Endothelial cell (in vitro differentiated cells): ENCODE results near the gene PRKCA. TPM values are rescaled to one million over a fixed set of nuclear protein-coding genes. Genes with fewer than 3 reads are reported as not detected.

Source experiments
- DNase-seq: peaks from one replicate; pipeline ENCODE4 v3.0.0; 2021; ENCODE audit warnings: low spot score
- H3K27ac Mint-ChIP-seq: one replicate; pipeline ENCODE4 v1.8.0; 2021; ENCODE audit warnings: mixed read lengths, inconsistent platforms; ENCODE audit not compliant: unreplicated experiment
- H3K27me3 Mint-ChIP-seq: one replicate; pipeline ENCODE4 v1.8.0; 2021; ENCODE audit warnings: mild to moderate bottlenecking, moderate library complexity, mixed read lengths, inconsistent platforms; ENCODE audit not compliant: unreplicated experiment
- H3K36me3 Mint-ChIP-seq: one replicate; pipeline ENCODE4 v1.8.0; 2021; ENCODE audit warnings: mild to moderate bottlenecking, low read depth, mixed read lengths, inconsistent platforms; ENCODE audit not compliant: unreplicated experiment
- H3K4me1 Mint-ChIP-seq: one replicate; pipeline ENCODE4 v1.8.0; 2021; ENCODE audit warnings: mild to moderate bottlenecking, mixed read lengths, inconsistent platforms; ENCODE audit not compliant: unreplicated experiment
- H3K4me3 Mint-ChIP-seq: one replicate; pipeline ENCODE4 v1.8.0; 2021; ENCODE audit warnings: mild to moderate bottlenecking, mixed read lengths, inconsistent platforms; ENCODE audit not compliant: unreplicated experiment
- H3K9me3 Mint-ChIP-seq: one replicate; pipeline ENCODE4 v1.8.0; 2021; ENCODE audit warnings: mixed read lengths, inconsistent platforms; ENCODE audit not compliant: unreplicated experiment
- CTCF ChIP-seq: fragments of 200-600 bp; sonication (generic); IDR thresholded peaks from one replicate; pipeline ENCODE4 v1.5.0; 2021; ENCODE audit warnings: antibody characterized with exemption; ENCODE audit not compliant: unreplicated experiment
- total RNA-seq: library from RNA; stranded (reverse); fragmentation: NEBNext Ultra II Directional; extraction: Animal tissue kit (Norgen Biotek cat#: 25700); gene quantifications from one replicate; pipeline ENCODE4 v1.2.1, GENCODE V29; 2021; ENCODE audit not compliant: unreplicated experiment

The PRKCA gene
- total RNA-seq, 1 donor from 2014 or later = 2.1 TPM

- no peaks in the 10 kb centered on the region for H3K36me3 Mint-ChIP-seq
- no peaks in the 10 kb centered on the region for H3K27me3 Mint-ChIP-seq
- no peak overlapping the region for H3K4me3 Mint-ChIP-seq
- no peak for TF ChIP-seq CTCF
- DNase-seq = no peak
- peaks cover 33% of the 10 kb centered on the region for H3K4me1 Mint-ChIP-seq
- H3K27ac Mint-ChIP-seq = no peak overlapping the region
- no peaks in the 10 kb centered on the region for H3K9me3 Mint-ChIP-seq
These were observed 389.9 kb downstream of the PRKCA start for GRCh38 chr17:66692421-66692690.

DNA sequence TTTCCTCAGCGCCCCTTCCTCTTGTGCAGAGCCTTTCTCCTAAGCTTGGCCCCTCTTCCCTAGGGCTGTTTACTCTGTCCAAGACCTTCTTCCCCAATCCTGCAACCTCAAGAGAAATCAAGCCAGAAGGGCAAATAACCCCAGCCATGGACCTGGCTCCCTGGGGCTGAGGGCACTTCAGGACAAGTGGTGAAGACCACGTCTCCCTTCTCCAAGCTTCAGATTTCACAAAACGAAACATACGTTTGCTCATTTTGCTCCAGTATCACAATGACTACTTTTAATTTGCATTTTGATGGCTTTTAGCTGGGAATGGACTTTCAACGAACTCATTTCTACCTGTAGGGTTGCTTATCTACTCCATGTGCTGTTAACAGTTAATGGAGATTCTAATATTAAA is 392.7 kb downstream of the PRKCA start:
- Mint-ChIP-seq H3K9me3 (no peaks in the 10 kb centered on the region), H3K27ac (no peak overlapping the region), H3K27me3 (no peaks in the 10 kb centered on the region)

DNA sequence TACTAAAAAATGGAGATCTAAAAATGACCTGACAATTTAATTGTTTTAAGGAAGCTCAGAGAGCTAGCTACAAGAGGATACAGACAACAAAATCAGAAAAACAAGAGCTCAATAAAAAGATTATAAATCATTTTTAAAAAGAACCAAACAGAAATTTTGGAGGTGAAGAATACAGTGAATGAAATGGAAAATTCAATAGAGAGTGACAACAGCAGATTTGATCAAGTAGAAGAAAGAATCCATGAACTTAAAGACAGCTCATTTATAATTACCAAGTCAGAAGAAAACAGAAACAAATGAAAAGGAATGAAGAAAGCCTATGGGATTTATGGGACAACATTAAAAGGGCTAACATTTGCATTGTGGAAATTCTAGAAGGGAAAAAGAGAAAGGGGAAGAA is 395.9 kb downstream of the PRKCA start:
- no peak for TF ChIP-seq CTCF
- Mint-ChIP-seq H3K36me3 (no peaks in the 10 kb centered on the region), H3K27ac (no peak overlapping the region)

More for the DNA sequence above, 392.7 kb downstream of the PRKCA start:
- DNase-seq = no peak
- no peak for TF ChIP-seq CTCF
- Mint-ChIP-seq H3K36me3 (no peaks in the 10 kb centered on the region), H3K4me3 (no peak overlapping the region), H3K4me1 (peaks cover 24% of the 10 kb centered on the region)

DNA sequence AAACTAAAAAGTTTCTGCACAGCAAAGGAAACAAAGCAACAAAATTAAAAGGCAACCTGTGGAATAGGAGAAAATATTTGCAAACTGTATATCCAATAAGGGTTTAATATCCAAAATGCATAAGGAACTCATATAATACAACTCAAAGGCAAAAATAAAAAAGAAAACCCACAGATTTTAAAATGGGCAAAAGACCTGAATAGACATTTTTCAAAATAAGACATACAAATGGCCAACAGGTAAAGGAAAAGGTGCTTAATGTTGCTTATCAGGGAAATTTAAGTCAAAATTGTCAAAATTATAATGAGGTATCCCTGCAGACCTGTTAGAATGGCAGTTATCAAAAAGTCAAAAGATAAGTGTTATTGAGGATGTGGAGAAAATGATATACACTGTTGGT is 399.0 kb downstream of the PRKCA start:
- no peak for TF ChIP-seq CTCF
- Mint-ChIP-seq H3K36me3 (no peaks in the 10 kb centered on the region), H3K4me3 (no peak overlapping the region), H3K27me3 (no peaks in the 10 kb centered on the region), H3K9me3 (no peaks in the 10 kb centered on the region), H3K27ac (no peak overlapping the region), H3K4me1 (no peaks in the 10 kb centered on the region)
- DNase-seq = no peak

More for the DNA sequence above, 395.9 kb downstream of the PRKCA start:
- no peak for DNase-seq
- Mint-ChIP-seq H3K9me3 (no peaks in the 10 kb centered on the region), H3K27me3 (no peaks in the 10 kb centered on the region), H3K4me1 (peaks cover 9% of the 10 kb centered on the region), H3K4me3 (no peak overlapping the region)

DNA sequence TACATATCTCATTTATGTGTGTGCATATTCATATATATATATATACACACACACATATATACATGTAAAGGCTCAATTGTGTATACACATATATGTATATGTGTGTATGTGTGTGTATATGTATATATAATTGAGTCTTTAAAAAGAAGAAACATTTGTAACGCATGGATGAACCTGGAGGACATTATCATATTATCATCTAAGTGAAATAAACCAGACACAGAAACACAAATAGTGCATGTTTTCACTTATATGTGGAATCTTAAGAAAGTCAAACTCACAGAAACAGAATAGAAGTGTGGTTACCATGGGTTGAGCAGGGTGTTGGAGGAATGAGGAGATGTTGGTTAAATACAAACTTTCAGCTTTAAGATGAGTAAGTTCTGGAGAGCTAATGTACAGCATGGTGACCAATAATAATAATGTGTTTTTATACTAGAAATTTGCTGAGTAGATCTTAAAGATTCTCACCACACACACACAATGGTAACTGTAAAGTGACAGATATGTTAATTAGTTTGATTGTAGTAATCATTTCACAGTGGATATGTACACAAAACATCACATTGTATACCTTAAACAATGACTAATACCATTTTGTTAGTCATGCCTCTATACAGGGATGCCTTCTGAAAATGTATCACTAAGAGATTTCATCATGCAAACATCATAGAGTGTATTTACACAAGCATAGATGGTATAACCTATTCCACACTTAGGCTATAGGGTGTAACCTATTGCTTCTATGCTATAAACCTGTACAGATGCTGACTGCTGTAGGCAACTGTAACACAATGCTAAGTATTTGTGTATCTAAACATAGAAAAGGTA is 399.9 kb downstream of the PRKCA start:
- Mint-ChIP-seq H3K36me3 (no peaks in the 10 kb centered on the region), H3K27ac (no peak overlapping the region), H3K27me3 (no peaks in the 10 kb centered on the region), H3K4me3 (no peak overlapping the region), H3K4me1 (no peaks in the 10 kb centered on the region), H3K9me3 (no peaks in the 10 kb centered on the region)
- DNase-seq = no peak
- TF ChIP-seq CTCF = no peak
